GM19043 (cell line): ENCODE measurements around the gene SGIP1.

Experiments
- ATAC-seq: cut with Tn5 transposase; IDR thresholded peaks from one replicate; pipeline ENCODE4 v1.9.1; 2021; ENCODE audit warnings: low read depth; ENCODE audit not compliant: unreplicated experiment

Gene SGIP1

DNA sequence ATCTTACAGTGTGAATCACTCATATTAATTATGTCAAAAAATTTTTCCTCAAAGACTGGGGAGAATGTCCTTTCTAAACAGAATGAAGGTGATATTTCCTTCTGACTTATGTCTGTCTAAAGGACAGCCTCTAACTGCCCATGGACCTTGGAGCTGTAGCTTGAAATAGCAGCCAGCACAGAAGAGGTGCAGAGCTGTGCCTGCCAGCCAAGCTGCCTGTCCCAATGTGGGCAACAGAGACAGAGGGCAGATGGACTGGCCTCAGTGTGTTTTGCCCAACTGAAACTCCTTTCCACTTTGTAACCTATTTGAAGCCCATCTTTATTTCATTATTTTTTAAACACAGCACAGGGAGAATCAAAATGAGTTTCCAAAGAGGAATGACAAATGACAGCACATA, 120.7 kb downstream of the SGIP1 start:
- no peak for ATAC-seq

DNA sequence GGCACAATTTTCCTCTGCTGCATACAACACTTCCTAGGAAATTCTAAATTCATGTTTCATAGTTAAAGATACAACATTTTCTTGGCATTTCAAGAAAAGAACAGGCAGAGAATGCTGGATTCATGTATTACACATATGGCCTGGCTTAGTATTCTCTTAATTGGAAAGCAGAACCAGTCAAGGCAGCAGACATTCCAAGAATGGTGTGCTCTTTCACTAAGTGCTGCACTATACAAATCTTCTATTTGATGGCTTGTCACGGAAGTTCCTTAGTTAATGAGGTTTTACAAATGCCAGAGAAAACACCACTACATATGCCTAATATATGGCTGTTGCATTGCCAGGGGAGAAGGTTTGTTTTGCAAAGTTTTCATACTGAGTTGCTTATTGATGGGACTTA, 137.5 kb downstream of the SGIP1 start:
- ATAC-seq = no peak

DNA sequence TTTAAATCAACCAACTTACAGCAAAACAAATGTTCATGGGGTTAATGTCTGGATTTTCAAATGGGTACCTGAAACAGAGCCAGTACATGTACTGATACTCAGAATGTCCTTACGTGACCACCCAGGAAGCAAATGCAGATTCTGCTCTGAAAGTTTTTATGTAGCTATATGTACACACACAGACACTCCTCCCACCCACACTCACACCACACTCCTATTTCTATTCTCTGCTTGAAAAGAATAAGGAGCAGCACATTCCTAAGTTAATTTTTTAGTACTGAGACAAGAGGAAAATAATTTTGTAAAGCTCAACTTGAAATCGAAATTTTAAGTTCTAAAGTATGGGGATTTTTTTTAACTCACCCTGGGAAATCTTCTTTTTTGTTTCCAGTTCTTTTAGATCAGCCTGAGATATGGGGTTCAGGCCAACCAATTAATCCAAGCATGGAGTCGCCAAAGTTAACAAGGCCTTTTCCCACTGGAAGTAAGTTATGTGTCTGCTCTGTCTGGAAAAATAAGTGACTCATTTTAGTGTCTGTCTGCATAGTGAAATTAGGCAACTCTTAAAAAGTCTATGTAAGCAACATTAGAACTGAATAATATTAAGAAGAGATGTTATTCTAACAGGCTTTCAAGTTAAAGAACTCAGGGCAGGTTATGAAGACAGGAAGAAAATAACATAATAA, 142.8 kb downstream of the SGIP1 start:
- ATAC-seq = no peak

DNA sequence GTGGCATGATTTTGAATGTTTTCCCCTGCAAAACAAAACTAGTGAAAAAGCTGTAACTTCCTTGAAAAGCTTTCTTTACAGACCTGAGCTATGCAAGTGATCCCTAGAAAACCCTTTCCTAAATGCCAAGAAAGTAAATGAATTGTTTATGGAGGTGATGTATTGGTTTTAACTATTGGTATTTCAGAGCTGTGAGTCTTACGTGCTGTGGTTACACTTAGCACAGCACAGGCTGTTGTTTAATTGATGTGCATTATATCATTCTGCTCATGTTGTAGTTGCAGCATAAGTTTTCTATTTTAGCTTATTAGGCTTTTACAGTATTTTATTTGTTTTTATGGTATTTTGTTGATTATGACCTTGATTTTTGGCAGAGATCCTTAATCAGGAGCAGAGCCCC, 144.2 kb downstream of the SGIP1 start:
- no peak for ATAC-seq

DNA sequence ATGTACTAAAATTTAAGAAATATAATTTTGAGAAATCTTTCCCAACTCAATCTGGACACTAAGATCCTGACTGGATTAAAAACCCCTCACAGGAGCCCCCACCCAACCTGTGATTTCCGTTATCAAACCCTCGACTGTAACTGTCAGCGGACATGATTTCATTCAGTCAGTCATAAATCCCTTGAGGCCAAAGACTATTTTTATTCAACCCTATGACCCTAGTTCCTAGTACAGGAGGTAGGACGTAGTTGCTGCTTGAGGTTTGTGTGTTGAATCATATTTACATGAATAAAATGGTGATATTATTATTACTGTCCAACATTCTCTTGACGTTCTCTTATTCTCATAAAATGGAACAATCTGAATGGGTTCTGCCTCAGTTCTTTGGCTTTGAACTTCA, 145.2 kb downstream of the SGIP1 start:
- no peak for ATAC-seq

DNA sequence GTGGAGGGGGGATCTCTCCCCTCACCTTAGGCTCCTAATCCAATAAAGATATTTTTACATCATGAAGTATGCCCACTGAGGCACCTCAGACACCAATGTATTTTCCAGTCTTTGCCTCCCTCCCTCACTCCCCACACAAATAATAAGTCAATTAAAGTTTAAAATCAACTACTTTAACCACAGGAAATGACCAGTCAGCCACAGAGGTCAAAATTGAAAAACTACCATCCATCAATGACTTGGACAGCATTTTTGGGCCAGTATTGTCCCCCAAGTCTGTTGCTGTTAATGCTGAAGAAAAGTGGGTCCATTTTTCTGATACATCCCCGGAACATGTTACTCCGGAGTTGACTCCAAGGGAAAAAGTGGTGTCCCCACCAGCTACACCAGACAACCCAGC, 147.7 kb downstream of the SGIP1 start:
- no peak for ATAC-seq

DNA sequence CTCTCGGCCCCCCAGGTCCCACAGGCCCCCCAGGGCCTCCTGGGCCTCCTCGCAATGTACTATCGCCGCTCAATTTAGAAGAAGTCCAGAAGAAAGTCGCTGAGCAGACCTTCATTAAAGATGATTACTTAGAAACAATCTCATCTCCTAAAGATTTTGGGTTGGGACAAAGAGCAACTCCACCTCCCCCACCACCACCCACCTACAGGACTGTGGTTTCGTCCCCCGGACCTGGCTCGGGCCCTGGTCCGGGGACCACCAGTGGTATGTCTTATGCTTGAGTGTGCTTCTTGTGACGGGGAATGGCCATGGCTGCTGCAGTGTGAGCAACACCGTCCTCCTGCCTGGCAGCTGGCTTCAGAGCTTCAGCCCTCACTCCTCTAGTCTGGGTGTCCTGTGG, 148.2 kb downstream of the SGIP1 start:
- no peak for ATAC-seq

DNA sequence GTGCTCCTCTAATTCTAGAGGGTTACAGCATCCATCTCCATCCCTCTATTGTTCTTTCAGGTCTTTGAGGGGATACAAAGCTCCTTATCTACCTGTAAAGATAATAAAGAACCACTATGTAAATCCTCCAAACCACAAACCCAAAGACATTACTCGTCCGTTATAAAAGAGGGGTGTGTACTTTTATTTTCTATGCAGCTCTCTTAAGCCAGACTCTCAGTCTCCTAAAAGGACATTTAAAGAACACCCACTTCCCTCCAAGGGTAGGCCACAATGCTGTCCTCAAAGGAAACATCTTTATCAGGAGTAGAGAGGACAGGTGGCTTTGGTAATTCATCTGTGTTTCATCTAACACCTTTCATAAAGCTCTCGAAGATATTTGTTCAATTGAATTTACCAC, 150.4 kb downstream of the SGIP1 start:
- no peak for ATAC-seq

DNA sequence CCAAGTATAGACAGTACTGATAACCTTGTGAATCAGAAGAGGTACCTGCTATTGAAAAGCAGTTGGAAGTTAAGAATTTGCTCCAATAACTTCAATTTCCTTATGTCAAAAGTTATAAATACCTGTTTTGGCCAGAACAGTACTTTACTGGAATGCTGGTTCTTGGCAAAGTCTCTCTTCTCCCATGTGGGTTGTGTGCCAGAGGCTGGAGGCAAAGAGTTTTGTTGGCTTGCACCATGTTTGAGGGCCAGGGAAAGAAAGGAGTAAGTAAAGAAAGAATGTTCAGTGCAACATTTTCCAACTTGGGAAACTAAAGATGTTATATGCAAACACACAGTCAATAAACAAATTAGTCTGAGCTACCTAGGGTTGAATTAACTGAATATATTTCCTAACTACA, 151.3 kb downstream of the SGIP1 start:
- no peak for ATAC-seq

DNA sequence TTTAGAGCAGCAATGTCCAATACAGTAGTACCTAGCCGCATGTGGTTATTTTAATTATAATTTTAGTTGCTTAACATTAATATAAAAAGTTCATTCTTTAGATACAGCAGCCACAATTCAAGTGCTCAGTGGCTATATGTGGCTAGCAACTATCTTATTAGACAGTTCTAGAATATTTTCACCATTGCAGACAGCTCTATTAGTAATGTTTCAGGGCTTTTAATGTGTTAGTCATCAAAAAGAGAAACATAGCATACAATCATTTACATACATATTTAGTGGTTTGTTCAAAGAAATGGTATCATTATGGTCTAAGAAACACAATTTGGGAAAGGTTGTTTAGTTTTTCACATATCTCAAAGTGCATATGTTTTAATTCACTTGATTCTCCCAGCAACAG, 151.7 kb downstream of the SGIP1 start:
- no peak for ATAC-seq

DNA sequence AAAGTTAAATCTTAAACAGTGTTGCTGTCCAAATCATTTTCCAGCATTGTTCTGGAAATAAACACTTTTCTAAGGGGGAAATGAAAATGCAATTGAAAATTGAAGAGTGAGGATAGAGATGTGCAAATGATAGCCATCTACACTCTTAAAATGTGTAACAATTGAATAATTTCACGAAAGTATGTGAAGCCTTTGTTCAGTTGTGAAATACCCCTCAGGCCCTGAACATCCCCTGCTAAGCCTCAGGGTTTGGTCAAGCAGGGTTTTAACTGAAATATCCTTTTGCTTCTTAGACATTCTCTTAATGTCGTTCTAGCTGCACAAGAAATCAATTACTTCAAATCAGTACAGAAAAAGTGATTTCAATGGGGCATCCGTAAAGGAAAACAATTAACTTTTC, 152.5 kb downstream of the SGIP1 start:
- ATAC-seq = no peak

DNA sequence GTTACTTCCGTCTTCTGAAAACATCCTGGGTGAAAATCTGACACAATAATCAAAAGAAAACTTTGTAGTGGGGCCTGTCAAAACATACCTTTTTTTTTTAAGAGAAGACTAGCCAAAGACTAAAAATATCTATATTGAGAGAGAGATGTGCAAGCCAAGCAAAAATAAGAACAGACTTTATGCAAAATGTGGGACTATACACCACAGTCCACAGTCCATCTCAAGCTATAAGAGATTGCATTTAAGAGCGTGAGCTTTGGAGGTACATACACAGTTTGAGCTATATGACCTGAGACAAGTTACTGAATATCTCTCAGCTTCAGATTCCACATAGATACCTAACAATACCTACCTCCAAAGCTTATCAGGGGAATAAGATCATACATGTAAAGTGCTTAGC, 153.4 kb downstream of the SGIP1 start:
- no peak for ATAC-seq

DNA sequence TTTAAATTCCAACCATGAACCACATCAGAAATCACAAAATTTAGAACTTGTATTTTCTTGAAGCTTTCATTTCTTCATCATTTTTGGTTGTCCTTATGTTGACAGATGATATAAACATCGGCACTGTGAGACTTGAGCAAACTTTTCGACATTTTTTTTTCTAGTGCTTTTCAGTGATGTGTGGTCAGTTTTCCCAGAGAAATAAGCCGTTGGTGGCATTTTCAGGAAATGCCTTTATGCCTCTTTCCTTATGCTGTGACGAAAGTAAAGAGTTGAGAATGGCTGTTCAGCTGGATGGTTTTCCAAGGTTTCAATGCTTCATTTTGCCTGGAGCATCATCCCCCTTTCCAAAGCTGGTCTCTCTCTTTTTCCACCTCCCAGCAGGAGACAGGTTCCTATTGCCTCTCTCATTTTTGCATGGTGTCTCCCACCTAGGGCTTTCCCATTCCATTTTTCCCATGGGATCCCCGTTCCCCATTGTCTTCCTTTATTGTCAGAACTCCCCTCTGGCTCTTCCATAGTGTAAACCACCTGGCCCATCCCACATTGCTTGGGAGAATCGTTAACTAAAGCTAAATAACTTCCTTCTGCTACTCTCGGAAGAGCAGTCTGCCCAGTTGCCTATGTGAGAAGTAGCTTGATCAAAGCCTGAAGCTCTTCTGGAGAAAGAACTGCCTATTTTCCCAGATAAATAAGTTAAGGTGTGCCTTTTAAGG, 156.9 kb downstream of the SGIP1 start:
- no peak for ATAC-seq

DNA sequence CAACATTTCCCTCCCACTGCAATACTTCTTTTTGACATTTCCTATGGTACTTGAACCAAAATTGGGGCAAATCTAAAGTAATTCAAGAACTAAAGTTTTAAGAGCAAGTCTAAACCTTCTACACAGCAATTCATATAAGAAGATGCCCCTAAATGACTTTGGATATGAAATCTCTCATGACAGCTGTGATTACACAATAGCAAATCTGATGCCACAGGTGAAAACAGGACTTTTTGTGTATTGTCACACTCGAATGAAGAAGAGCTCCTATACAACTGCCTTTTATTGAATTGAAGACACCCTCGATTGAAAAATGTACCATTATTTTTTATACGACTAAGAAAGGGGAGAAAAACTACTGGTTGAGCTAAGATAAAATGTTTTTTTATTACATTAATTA, 158.7 kb downstream of the SGIP1 start:
- no peak for ATAC-seq

DNA sequence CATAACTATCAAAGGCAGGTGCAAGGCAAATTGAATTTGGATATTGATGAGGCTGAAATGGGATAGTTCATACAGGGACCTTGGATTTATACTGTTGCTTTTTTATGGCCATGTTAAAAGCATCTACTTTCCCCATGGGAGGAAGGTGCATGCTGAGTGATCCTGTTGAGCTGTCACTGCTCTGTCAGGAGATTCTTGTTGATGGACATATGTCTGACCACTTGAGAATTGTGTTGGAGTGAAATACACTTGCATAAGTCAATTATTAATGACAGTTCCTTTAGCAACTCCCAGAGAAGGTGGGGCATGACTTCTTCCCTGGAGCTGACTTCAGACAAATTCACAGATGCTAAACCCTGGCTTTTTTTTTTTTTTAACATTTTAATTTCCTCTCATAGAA, 159.9 kb downstream of the SGIP1 start:
- no peak for ATAC-seq

DNA sequence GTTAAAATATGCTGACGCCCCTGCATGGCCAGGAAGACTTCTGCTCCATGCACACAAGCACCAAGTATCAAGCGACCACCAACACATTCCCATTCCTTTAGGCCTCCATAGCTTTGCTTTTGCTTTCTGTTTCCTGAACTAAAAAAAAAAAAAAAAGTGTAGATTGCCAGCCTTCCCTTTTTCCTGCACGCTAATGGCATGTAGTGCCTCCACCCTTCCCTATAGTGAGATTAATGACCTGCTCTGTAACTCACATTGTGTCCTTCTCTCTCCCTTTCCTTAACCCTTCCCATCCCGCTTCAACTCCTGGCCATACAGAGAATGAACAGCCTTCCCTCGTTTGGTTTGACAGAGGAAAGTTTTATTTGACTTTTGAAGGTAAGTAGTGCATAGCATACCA, 161.2 kb downstream of the SGIP1 start:
- no peak for ATAC-seq

DNA sequence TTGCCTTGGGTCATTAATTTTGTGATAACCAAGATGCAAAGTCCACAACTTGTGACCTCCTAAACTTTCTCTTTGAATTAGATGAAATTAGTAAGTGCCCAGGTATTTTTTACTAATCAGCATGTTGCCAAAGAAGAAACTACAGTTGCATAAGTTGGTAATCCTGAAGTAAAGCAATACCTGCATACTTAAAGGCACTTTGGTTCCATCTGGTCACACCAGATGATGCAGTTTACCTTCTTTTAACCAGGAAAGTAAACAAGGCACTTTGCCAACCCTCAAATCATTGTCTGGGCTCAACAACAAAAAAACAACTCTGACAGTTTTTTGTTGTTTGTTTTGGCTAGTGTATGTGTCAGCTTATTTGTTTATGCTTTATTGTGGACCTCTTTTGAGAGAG, 162.8 kb downstream of the SGIP1 start:
- no peak for ATAC-seq

DNA sequence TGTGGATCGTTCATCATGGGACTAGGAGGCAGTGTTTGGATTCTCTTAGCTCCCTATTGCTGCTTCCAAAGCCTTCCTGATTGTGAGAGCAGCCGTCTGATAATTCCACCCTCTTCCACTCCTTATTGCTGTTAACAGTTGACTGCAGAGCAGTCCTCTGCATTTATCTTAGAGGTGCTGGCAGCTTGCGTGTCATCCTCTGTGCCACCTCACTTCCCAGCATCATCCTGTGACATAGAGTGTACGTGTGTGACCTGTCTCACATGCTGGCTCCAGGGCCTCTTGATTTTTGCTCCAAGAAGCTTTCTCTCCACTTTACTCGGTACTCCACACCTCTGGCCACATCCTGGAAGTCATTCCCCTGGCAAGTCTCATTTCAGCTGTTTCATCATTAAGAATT, 165.3 kb downstream of the SGIP1 start:
- ATAC-seq = no peak

DNA sequence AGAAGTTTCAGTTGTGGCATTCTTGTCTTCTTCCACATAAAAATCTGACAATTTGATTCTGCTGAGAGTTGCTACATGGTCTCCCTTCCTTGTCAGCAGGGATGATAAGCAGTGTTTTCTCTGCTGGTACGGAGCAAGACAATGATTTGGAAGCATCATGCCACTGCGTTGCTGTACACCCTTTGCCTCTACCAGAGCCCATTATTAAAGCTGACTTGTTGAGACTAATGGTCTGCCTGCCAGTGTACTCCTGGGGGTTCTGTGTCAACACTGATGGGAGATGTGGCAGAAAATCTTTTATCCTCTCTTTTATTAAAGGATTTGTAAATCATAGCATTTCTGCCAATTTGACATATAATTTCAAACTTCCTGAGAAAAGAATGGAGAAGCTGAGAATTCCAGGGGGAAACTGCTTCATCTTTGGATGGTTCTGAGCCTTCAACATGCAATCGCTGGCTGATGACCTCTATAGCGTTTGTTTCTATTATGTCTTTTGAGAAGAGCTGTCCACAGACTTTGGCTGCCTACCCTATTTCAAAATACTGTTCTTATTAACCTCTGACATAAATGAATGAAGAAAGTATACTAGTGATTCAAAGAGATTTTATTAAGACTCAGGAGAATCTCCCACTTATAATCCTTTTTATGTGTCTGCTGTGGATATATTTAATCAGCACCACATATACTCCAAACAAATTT, 170.4 kb downstream of the SGIP1 start:
- no peak for ATAC-seq

DNA sequence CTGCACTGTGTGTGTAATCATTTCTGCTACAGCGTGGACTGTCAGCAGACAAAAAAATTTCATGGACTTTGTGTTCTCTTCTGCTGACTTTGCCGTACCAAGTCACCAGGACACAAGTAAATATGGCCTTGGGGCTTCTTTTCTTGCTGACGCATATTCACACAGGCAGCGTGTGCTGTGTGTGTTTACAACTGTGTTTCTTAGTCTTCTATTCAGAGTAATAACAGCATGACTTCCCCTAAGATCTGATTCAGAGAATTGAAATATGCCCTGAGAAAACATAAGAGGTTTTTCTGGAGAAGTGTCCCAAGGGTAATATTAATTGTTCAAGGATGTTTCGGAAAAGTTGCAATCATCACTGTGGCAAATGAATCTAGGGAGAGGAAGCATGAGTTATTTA, 171.2 kb downstream of the SGIP1 start:
- no peak for ATAC-seq

DNA sequence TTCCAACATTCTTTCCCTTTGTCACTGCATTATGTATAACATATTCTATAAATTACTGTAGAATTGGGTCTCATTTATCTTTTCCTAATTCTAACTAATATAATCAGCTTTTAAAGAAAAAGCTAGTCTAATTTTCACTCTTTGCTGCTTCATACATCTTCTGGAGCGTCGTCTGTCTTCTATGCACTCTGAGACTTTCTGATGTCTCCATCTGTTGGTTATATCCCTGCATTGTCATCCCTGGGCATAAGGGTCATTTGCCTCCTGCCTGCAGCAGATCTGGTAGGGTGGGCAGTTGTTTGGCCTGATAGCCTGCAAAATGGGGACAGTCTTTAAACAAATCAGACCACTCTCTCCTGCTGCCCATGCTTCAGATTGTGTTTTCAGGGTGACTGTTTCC, 177.5 kb downstream of the SGIP1 start:
- ATAC-seq = no peak

DNA sequence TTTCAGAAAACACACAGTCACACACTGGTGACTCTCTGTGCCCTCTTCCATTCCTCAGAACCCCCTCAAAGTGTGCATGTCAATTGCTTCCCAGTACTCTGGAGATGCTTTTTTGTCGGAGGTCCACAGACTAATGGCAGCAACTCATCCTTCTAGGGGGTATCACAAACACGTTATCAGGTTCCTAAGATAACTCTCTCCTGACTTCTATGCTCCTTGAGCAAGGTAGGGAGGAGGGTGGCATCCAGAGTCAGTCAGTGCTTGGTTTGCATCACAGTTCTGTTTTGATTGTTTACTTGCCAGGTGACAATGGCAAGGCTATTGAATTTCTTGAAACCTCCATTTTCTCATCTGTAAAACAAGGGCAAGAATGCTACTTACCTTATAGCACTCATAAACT, 178.9 kb downstream of the SGIP1 start:
- ATAC-seq = no peak
